Ascending aorta (tissue), 2 donors: ENCODE measurements around the gene PAPPA. TPM values are rescaled to one million over a fixed set of nuclear protein-coding genes. Genes with fewer than 3 reads are reported as not detected.

ENCODE experiments used
- DNase-seq, 2 donors: peaks; one replicate each; pipeline ENCODE4 v3.0.0-alpha.2; 2019; ENCODE audit warnings: low spot score in 2 of 2
- H3K27ac ChIP-seq, 2 donors: fragments of 200-600 bp; sonication (generic); one replicate each; pipeline ENCODE4 v1.5.1; 2016 to 2017; ENCODE audit warnings: mild to moderate bottlenecking in 1 of 2
- H3K27me3 ChIP-seq: fragments of 200-600 bp; sonication (generic); one replicate; pipeline ENCODE4 v1.5.1; 2017
- H3K36me3 ChIP-seq, 2 donors: fragments of 200-600 bp; sonication (generic); one replicate each; pipeline ENCODE4 v1.5.1; 2016
- H3K4me1 ChIP-seq, 2 donors: fragments of 200-600 bp; sonication (generic); one replicate each; pipeline ENCODE4 v1.5.1; 2016 to 2017; ENCODE audit warnings: mild to moderate bottlenecking in 1 of 2
- H3K4me3 ChIP-seq, 2 donors: fragments of 200-600 bp; sonication (generic); one replicate each; pipeline ENCODE4 v1.5.1; 2016 to 2017; ENCODE audit warnings: mild to moderate bottlenecking in 1 of 2
- H3K9me3 ChIP-seq, 2 donors: fragments of 200-600 bp; sonication (generic); one replicate each; pipeline ENCODE4 v1.5.1; 2016
- CTCF ChIP-seq, 3 experiments: fragments of 200-600 bp in 2 of 3; fragments of 450-650 bp in 1 of 3; sonication (generic) in 2 of 3; IDR thresholded peaks; one replicate each; pipeline ENCODE4 v1.5.1; 2016 to 2019; ENCODE audit warnings: antibody characterized with exemption in 3 of 3, mild to moderate bottlenecking in 1 of 3, moderate library complexity in 1 of 3
- intact Hi-C: fragments of 100-400 bp; cut with DNase I; formaldehyde crosslinking; loops from one replicate; pipeline ENCODE4 v1.15.1; 2023
- total RNA-seq: library from RNA; depleted of rRNA; stranded (reverse); fragments of >200 nt; gene quantifications from one replicate; pipeline ENCODE4 v1.1.0, GENCODE V29; 2016

Gene PAPPA
- total RNA-seq, 1 donor from 2014 or later = 6.0 TPM

- Histone ChIP-seq H3K27me3 (no peaks in the 10 kb centered on the region), H3K4me1 (peaks cover 0 to 9% of the 10 kb centered on the region in 2 donors), H3K4me3 (peak overlapping the region; percentile 69 to 86), H3K36me3 (no peaks in the 10 kb centered on the region), H3K9me3 (no peaks in the 10 kb centered on the region), H3K27ac (peak overlapping the region; percentile 75 to 81)
- DNase-seq = no peak
- intact Hi-C loops = loop anchor here (1.0 to 10.0 kb wide), 5 partner anchors 211 to 1758 kb away; no protein-coding TSS in a partner anchor
- TF ChIP-seq CTCF (IDR thresholded peaks at IDR 0.05) = no peak
These were observed 438 bp upstream of the PAPPA start for GRCh38 chr9:116152941-116153764.

GRCh38 chr9:116154334-116154975 is 864 bp downstream of the PAPPA start:
- intact Hi-C loops = loop anchor here (1.0 to 10.0 kb wide), 5 partner anchors 212 to 1760 kb away; no protein-coding TSS in a partner anchor
- peak overlapping the region; percentile 69 to 86 for H3K4me3 ChIP-seq
- no peaks in the 10 kb centered on the region for H3K27me3 ChIP-seq
- no peaks in the 10 kb centered on the region for H3K36me3 ChIP-seq
- H3K4me1 ChIP-seq = peaks cover 0 to 9% of the 10 kb centered on the region in 2 donors
- no peaks in the 10 kb centered on the region for H3K9me3 ChIP-seq
- peak in 1 of 2 donors; percentile 65 for DNase-seq
- peak overlapping the region; percentile 86 to 89 for H3K27ac ChIP-seq
- no peak for TF ChIP-seq CTCF (IDR thresholded peaks at IDR 0.05)

GRCh38 chr9:116154976-116155697 is 1.5 kb downstream of the PAPPA start:
- H3K4me3 ChIP-seq = peak overlapping the region; percentile 69 to 86
- DNase-seq = peak in 1 of 2 donors; percentile 72
- intact Hi-C loops = loop anchor here (1.0 to 10.0 kb wide), 7 partner anchors 213 to 1760 kb away; no protein-coding TSS in a partner anchor
- H3K4me1 ChIP-seq = peaks cover 0 to 9% of the 10 kb centered on the region in 2 donors
- no peaks in the 10 kb centered on the region for H3K27me3 ChIP-seq
- no peak for TF ChIP-seq CTCF (IDR thresholded peaks at IDR 0.05)
- peak overlapping the region; percentile 86 to 89 for H3K27ac ChIP-seq
- H3K9me3 ChIP-seq = no peaks in the 10 kb centered on the region
- no peaks in the 10 kb centered on the region for H3K36me3 ChIP-seq

- Histone ChIP-seq H3K27me3 (no peaks in the 10 kb centered on the region), H3K36me3 (no peaks in the 10 kb centered on the region), H3K27ac (peak overlapping the region; percentile 86 to 89), H3K4me3 (peak overlapping the region; percentile 69 to 86), H3K9me3 (no peaks in the 10 kb centered on the region), H3K4me1 (peaks cover 0 to 9% of the 10 kb centered on the region in 2 donors)
- intact Hi-C loops = loop anchor here (5.0 to 10.0 kb wide), 4 partner anchors 463 to 1761 kb away; no protein-coding TSS in a partner anchor
- DNase-seq = no peak
- TF ChIP-seq CTCF (IDR thresholded peaks at IDR 0.05) = no peak
These were observed 2.1 kb downstream of the PAPPA start for GRCh38 chr9:116155698-116156039.

- intact Hi-C loops = loop anchor here (1.0 to 10.0 kb wide), 5 partner anchors 464 to 1762 kb away; partner anchors contain the start of gene TRIM32
These were observed 3.2 kb downstream of the PAPPA start for GRCh38 chr9:116156621-116157314.

More at GRCh38 chr9:116156621-116157314, 3.2 kb downstream of the PAPPA start:
- Histone ChIP-seq H3K27ac (peak overlapping the region; percentile 86 to 89), H3K27me3 (no peaks in the 10 kb centered on the region), H3K36me3 (no peaks in the 10 kb centered on the region), H3K9me3 (no peaks in the 10 kb centered on the region), H3K4me3 (peak overlapping the region in 1 of 2 donors; percentile 86), H3K4me1 (peaks cover 0 to 9% of the 10 kb centered on the region in 2 donors)
- DNase-seq = peak; percentile 62 to 90
- TF ChIP-seq CTCF (IDR thresholded peaks at IDR 0.05) = no peak
